GM18499 (cell line): ENCODE results near the gene ARHGAP27.

ENCODE experiments used
- ATAC-seq: cut with Tn5 transposase; IDR thresholded peaks from one replicate; pipeline ENCODE4 v1.9.1; 2021; ENCODE audit warnings: moderate number of reproducible peaks; ENCODE audit not compliant: insufficient read depth, unreplicated experiment

Gene ARHGAP27

DNA sequence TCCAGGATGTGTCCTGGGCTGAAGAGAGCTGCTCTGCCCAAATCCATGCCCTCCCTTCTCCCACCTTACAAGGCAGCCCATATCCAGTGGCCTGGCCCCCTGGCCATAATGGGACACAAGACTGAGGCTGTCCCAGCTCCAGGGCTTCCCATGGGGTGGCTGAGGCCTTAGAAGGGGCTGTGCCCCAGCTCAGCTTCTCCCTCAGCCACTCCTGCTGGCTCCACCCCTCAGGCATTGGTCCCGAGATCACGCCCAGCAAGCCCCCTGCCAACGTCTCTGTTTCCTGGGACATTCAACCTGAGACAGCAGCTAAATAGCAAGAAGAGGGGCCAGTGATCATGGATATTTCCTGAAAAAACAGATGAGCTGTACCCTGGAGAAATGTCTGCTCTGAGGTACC, 43.3 kb downstream of the ARHGAP27 start:
- no peak for ATAC-seq

DNA sequence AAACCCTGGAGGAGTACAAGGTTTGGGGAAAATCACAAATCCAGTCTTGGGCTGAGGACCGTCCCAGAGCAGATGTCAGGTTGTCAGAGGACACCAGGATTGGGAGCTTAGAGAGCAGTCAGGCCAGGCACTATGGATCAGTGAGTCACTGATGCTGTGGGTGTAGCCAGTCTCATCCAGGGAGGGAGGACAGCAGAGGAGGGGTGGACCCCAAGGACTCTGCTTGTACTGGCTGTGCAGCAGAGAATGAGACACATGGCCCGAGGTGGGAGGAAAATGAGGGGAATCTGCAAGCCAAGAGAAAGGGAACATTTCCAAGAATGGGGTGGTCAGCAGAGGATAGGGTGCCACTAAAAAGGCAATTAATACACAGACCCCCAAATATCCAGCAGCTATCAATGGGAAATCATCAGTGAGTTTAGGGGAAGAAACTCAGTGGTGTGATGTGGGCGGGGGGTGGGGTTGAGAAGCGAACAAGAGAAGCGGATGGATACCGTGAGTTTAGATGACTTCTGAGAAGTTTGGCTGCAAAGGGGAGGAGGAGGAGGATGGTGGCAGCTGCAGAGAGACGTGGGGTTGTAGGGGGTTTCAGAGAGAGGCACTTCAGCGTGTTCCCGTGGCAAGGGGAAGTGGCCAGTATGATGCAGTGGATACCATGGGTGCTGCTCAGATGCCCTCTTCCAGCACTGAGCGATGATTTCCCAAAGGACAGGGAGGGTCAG, 43.9 kb downstream of the ARHGAP27 start:
- ATAC-seq = no peak

DNA sequence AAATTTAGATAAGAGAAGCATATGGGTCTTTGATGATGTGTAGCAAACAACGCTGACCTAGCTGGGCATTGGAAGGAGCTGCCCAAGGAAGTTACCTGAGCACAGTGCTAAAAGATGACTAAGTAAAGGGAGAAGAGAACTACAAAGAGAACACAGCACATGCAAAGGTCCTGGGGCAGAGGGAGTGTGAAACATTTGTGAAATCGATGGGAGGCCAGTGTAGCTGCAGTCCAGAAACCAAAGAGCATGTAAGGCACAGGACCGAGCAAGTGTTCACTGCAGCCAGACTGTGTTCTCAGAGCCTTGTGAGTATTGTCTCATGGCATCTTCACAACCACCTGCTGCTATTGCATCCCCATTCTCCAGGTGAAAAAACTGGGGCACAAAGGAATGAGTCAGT, 44.9 kb downstream of the ARHGAP27 start:
- no peak for ATAC-seq

DNA sequence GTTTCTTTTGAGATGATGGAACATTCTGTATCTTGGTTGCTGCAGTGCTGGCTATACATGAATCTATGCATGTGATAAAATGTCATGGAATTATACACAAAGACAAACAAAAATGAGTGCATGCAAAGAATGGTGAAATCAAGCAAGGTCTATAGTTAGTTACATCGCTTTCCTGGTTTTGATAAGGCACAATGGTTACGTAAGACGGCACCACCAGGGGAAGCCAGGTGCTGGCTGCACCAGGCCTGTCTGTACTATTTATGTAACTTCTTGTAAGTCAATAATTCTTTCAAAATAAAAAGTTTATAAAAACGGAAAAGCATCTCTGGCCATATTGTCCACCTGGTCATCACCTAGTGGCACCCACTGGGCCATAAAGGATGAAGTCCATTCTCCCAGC, 46.5 kb downstream of the ARHGAP27 start:
- ATAC-seq = no peak

DNA sequence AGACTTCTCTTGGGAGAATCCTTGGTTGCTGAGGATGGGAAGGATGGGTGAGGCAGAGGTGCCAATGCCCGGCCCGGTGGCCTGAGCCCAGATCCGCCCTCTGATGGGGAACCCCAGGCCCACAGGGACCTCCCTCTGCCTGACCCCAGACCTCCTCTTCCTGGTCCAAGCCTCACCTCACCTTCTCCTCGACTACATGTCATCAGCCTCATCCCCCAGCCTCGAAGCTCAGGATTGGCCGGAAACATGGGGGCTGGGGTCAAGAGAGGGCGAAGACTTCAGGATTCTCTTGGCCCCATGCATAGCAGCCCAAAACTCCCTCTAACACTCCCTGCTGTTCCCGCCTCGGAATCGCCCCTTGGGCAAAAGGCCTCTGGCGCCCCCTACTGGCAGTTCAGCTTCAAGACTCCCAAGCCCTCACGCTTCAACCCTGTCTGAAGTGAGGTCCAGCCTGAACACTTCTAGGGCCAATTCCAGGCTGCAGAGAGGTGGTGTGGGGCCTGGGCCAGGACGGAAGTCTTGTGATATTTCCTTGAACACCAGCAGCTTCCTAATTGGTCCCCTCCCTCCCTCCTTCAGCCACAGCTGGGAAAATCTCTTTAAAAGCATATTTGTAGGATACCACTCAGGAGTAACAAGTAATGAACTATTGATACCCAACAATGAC, 47.2 kb downstream of the ARHGAP27 start:
- no peak for ATAC-seq

DNA sequence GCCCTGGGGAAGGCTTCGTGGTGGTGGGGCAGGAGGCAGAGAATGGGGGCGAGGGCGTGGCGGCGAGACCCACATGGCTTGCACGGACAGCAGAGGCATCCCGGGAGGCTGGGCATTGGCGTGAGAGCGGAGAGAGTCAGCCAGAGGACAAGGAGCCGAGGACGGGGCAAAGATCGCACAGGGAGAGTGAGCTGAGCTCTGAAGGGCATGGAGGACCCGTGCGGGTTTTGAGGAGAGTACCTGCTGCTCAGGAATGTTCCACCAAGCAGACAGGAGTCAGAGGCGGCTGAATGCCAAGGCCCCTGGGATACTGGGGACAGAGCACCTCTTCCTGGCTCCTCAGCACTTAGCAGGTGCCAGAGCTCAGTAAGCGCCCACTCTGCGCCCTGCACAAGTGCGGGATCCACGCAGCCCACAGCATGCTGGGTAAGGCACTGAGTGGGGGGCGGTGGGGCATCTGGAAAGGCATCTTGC, 47.8 kb downstream of the ARHGAP27 start:
- no peak for ATAC-seq

DNA sequence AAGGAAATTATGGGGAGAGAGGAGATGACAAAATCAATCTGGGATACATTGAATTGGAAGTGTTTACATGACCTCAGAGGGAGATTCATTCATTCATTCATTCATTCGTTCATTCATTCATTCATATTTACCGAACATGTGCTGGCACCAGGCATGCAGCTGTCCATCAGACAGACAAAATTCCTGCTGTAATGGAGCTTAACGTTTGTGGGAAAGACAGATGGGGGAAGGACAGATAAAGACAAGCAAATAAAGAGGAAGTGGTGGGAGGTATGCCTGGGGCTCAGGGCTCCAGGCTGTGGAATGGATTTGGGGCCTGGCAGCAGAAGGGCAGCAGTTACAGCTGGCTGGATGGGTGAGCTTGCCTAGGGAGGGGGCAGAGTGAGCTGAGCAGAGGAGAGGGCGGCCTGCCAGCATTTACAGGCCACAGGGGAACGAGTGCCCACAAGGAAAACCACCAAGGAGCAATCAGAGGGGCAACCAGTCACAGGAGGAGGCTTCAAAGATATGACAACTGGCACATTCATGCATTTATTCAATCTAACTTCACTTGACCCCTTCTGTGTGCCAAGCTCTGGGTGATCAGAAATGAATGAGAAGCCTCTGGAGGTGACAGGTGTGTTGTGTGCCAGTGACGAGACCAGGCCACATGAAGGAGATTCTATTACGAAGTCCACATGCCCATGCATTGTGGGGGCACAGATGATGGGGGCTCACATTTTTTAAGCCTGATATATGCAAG, 48.5 kb downstream of the ARHGAP27 start:
- no peak for ATAC-seq

DNA sequence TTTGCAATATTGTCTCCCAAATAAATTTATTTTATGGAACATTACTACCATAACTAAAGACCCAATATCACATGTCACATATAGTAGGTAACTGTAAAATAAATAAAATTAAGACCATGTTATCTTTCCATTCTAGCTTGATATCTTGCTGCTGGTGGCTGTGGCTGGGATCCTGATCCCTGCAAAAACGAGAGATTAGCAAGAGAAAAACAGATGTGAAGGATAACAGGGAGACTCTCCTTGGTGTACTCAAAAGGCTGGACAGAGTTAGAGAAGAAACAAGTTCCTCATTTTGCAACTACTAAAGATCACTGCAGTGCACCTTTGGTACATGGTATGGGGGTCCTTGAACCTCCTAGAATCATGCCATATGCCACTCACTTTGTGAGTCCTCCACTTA, 49.7 kb downstream of the ARHGAP27 start:
- ATAC-seq = no peak

DNA sequence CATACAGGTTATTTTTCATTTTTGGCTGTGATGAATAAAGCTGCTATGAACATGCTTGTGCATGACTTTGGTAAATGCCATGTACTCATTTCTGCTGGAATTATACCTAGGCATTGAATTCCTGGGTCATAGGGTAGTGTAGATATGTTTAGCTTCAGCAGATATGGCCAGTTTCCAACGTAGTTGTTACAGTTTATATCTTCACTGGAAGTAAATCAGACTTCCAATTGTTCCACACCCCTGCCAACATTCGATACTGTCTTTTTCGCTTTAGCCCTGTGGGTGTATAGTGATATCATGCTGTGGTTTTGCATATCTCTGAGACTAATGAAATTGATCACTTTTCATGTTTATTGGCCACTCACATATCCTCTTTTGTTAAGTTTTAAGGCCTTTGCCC, 50.4 kb downstream of the ARHGAP27 start:
- ATAC-seq = no peak

DNA sequence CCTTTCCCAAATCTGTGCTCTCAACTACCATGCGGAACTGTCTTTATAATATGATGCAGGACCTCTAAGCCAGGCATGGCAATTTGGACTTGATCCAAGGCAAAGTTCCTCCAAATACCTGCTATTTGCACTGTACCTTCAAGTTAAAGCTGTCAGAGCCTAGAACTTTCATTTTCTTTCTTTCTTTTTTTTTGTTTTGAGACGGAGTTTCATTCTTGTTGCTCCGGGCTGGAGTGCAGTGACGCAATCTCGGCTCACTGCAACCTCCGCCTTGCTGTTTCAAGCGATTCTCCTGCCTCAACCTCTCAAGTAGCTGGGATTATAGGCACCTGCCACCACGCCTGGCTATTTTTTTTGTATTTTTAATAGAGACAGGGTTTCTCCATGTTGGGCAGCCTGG, 51.7 kb downstream of the ARHGAP27 start:
- no peak for ATAC-seq

DNA sequence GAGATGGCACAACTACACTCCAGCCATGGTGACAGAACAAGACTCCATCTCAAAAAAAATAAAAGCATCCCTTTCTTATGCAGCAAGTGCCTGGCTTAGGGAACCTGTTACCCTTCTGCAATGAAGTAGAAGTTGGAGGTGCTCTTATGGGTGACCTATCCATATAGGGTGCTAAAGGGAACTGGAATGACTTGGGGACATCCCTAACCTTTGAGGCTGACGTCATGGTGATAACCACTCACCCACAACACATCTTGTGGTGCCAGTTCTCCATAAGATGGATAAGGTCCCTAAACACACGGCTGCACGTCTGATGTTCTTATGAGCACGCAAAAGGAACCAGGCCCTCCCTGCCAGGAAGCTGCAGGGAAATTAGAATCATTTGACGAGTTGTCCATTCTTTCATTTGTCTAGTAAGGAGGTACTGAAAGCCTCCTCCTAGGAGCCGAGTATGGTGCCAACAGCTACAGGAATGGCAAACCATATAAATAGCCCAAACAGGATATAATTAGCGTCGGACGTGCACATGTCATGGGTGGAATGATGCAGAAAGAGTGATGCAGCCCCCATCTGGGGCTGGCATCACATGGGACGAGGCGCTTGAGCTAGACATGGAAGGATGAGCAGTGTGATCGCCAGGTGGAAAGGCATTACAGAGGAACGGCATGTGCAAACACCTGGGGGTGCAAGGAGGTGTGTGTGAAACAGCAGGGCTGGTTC, 52.5 kb downstream of the ARHGAP27 start:
- ATAC-seq = no peak

DNA sequence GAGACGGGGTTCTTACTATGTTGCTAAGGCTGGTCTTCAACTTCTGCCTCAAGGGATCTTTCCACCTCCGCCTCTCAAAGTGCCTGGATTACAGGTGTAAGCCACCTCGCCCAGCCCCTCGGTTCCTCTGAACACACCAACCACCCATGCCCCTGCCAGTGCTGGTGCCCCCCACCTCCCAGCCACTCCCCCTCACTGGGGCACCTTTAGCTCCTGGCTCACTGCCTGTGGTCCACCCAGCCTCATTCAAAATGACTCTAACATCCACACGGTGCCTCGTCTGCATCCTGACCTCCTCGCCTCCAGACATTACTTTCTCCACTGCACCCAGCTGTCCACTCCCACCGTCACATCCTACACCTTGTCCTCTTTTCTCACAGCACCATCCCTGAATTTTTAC, 55.3 kb downstream of the ARHGAP27 start:
- ATAC-seq = no peak

DNA sequence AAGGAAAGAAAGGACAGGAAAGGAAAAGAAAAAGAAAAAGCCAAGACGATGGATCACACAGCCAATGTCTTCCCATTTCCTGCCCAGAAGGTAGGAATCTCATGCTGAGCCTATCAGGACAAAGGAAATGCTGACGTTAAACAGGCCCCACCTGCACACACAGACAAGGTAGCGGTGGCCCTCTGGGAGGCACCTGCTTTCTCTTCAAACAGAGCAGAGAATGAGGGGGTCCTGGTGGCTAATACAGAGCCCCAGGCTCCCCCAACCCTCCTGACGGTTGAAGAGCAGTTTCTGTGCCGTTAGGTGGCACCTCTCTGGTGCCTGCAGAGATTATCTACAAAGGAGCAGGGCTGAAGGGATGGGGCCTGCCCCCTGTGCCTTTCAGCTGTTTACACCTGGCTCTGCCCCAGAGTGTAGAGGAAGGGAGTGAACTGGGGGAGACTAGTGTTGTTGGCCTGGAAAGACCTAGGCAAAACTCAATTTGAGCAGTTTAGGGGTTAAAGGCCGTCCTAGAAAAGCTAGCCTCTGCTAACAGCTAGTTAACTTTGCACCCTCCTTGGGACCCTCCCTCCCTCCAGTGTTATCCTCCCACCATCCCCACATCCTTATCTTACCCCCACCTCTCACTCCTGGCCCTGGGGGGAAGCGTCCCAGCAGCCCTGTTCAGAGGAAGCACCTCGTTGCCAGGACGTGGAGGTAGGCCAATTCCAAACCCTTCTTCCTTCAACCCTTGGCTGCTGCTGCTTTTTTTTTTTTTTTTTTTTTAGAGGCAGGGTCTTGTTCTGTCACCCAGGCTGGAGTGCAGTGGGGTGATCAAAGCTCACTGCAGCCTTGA, 56.3 kb downstream of the ARHGAP27 start:
- ATAC-seq = no peak

DNA sequence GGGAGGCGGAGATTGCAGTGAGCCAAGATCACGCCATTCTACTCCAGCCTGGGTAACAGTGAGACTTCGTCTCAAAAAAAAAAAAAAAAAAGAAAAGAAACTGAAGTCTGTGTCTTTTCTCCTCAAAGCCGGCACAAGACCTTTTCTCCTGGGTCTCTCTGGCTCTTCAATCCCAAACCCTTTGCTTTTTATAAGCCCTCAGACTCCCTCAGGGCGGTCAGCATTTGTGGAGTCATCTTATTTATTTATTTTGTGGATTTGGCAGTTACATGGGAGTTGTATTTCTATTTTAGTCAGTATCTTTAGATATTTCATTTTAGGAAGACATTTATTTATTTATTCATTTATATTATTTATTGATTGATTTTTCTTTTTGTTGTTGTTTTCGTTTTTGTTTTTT, 58.2 kb downstream of the ARHGAP27 start:
- ATAC-seq = no peak

DNA sequence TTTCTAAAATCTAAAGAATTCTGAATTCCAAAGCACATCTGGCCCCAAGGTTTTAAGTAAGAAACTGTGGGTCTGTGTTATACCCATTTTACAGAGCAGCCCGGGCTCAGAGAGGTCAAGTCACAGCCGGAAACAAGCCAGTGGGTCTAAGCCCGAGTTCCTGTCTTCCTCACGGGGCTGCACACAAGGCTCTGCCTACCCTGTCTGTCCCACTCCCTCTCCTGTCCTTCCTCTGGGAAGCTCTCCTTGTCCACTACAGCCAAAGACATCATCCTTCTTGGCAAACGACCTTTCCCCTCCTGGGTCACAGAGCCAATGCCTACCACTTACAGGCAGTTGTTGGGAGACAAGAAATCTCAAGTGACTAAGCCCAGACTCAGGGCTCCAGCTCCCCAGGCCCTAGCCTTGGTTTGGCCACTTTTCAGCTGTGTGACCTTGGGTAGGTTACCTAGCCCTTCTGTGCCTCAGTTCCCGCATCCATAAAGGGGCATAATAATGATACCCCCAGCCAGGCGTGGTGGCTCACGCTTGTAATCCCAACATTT, 60.3 kb downstream of the ARHGAP27 start:
- ATAC-seq = no peak

DNA sequence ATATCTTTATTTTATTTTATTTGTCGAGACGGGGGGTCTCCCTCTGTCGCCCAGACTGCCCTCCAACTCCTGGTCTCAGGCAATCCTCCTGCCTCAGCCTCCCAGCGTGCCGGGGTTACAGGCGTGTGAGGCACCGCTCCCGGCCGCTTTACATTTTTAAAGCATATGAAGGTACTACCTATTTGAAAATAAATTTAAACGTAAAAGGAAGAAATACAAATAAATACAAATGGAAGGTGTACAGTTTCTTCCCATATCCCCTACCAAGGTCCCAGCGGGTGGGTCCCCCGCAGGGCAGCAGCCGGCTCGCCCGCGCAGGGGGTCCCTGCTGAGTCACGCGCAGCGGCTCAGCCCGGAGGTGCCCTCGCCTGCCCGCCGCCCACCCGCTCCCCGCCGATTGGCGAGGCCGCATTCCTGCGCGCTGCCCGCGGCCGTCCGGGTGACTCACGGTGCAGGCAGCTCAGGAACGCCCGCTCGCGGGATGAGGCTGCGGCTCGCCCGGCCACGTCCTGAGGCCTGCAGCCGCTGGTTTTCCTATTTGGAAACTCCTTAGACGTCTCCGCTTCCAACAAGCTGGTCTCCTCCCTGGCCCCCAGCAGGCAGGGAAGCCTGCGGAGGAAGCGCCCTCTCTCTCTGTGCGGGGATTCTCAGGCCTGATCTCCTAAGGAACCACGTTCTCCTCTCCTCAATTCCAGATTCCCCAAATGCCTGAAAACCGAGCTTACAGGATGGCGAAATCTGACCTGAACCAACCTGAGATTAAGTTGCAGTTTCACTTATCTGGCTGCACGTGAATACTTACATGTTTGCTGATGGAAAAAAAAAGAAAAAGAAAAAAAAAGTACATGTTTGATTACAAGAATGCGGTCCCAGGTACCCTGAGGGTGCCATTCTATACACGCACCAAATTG, 61.0 kb downstream of the ARHGAP27 start:
- ATAC-seq = no peak

DNA sequence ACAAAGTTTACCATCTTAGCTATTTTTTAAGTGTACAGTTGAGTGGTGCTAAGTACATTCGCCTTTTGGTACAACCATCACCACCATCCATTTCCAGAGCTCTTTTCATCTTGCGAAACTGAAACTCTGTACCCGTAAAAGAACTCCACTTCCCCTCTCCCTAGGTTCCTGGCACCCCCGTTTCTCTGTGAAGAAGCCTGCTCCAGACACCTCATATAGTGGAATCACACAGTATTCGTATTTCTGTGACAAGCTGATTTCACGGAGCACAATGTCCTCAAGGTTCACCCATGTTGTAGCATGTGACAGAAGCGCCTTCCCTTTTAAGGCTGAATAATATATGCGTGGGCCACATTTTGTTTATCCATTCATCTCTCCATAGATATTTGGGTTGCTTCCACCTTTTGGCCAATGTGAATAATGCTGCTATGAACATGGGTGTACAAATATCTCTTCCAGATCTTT, 61.7 kb downstream of the ARHGAP27 start:
- no peak for ATAC-seq

DNA sequence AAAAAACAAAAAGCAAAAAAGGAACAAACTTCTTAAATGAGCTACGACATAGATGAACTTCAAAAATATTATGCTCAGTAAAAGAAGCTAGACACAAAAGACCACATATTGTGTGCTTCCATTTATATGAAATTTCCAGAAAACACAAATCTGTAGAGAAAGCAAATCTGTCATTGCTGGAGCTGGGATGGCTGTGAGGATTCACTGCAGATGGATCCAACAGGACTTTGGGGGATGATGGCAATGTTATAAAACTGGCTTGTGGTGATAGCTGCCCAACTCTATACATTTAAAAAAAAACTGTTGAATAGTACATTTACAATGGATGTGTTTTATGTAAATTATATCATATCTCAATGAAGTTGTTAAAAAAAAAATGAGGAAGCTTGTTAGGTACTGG, 63.2 kb downstream of the ARHGAP27 start:
- ATAC-seq = no peak
